GM23338 (cell line): ENCODE measurements around the gene NR1H3. TPM values are rescaled to one million over a fixed set of nuclear protein-coding genes. Genes with fewer than 3 reads are reported as not detected.

ENCODE experiments used
- ATAC-seq: fragments of 200-7000 bp; cut with Tn5 transposase; 3 replicates; pipeline ENCODE4 v1.9.1; 2020
- DNase-seq: peaks from one replicate; pipeline ENCODE4 v3.0.0-alpha.2; 2015; ENCODE audit warnings: low spot score
- H2AFZ ChIP-seq: fragments of 200-600 bp; sonication (generic); 2 replicates; pipeline ENCODE4 v1.8.0; 2016; ENCODE audit warnings: antibody characterized with exemption, mild to moderate bottlenecking, moderate library complexity
- H3F3A ChIP-seq: fragments of 200-600 bp; sonication (generic); replicated peaks from 2 replicates; pipeline ENCODE4 v1.8.0; 2017; ENCODE audit warnings: antibody characterized with exemption, mixed run types, low read depth
- H3K27ac ChIP-seq: fragments of 200-600 bp; sonication (generic); 2 replicates; pipeline ENCODE4 v1.6.1; 2016; ENCODE audit warnings: low read depth
- H3K27me3 ChIP-seq: fragments of 200-600 bp; sonication (generic); 2 replicates; pipeline ENCODE4 v1.8.0; 2016; ENCODE audit warnings: mild to moderate bottlenecking, mixed run types, moderate library complexity; ENCODE audit not compliant: insufficient read depth
- H3K36me3 ChIP-seq: fragments of 200-600 bp; sonication (generic); 2 replicates; pipeline ENCODE4 v1.8.0; 2016; ENCODE audit warnings: mild to moderate bottlenecking; ENCODE audit not compliant: insufficient read depth
- H3K4me1 ChIP-seq: fragments of 200-600 bp; sonication (generic); 2 replicates; pipeline ENCODE4 v1.8.0; 2016; ENCODE audit warnings: mild to moderate bottlenecking, moderate library complexity; ENCODE audit not compliant: insufficient read depth
- H3K4me2 ChIP-seq: fragments of 200-600 bp; sonication (generic); 2 replicates; pipeline ENCODE4 v1.7.1; 2017; ENCODE audit warnings: mixed run types
- H3K4me3 ChIP-seq: fragments of 200-600 bp; sonication (generic); 2 replicates; pipeline ENCODE4 v1.6.1; 2016; ENCODE audit warnings: mixed run types
- H3K79me2 ChIP-seq: fragments of 200-600 bp; sonication (generic); replicated peaks from 2 replicates; pipeline ENCODE4 v1.8.0; 2017; ENCODE audit warnings: mild to moderate bottlenecking; ENCODE audit not compliant: insufficient read depth
- H3K9me2 ChIP-seq: fragments of 200-600 bp; sonication (generic); 2 replicates; pipeline ENCODE4 v1.8.0; 2017; ENCODE audit not compliant: insufficient read depth
- H4K20me1 ChIP-seq: fragments of 200-600 bp; sonication (generic); replicated peaks from 2 replicates; pipeline ENCODE4 v1.8.0; 2017; ENCODE audit warnings: mild to moderate bottlenecking; ENCODE audit not compliant: insufficient read depth
- H3K27ac Mint-ChIP-seq: 2 replicates; pipeline ENCODE4 v1.8.0; 2020; ENCODE audit warnings: inconsistent platforms, mild to moderate bottlenecking, moderate library complexity, mixed read lengths
- H3K27me3 Mint-ChIP-seq: 3 replicates; pipeline ENCODE4 v1.8.0; 2022; ENCODE audit warnings: low read depth, mild to moderate bottlenecking, moderate library complexity, mixed read lengths, inconsistent platforms; ENCODE audit not compliant: insufficient read depth, poor library complexity
- H3K36me3 Mint-ChIP-seq: 3 replicates; pipeline ENCODE4 v1.8.0; 2021; ENCODE audit warnings: low read depth, mild to moderate bottlenecking, inconsistent platforms, moderate library complexity, mixed read lengths
- H3K4me1 Mint-ChIP-seq: 3 replicates; pipeline ENCODE4 v1.8.0; 2020; ENCODE audit warnings: mild to moderate bottlenecking, inconsistent platforms, mixed read lengths
- H3K4me3 Mint-ChIP-seq: 3 replicates; pipeline ENCODE4 v1.8.0; 2021; ENCODE audit warnings: moderate library complexity, mild to moderate bottlenecking, inconsistent platforms, mixed read lengths
- H3K9me3 Mint-ChIP-seq: 3 replicates; pipeline ENCODE4 v1.8.0; 2020; ENCODE audit warnings: moderate library complexity, mild to moderate bottlenecking, inconsistent platforms, mixed read lengths
- CREB1 ChIP-seq: fragments of 250-450 bp; sonication (Bioruptor Pico); IDR thresholded peaks from 2 replicates; pipeline ENCODE4 v1.5.0; 2020; ENCODE audit warnings: low read depth, mild to moderate bottlenecking, moderate library complexity
- EZH2 ChIP-seq: fragments of 200-600 bp; sonication (generic); IDR thresholded peaks from one replicate; pipeline ENCODE4 v1.8.0; 2017; ENCODE audit warnings: antibody characterized with exemption, mild to moderate bottlenecking, low read depth; ENCODE audit not compliant: unreplicated experiment
- EZH2phosphoT487 ChIP-seq: fragments of 200-600 bp; sonication (generic); IDR thresholded peaks from one replicate; pipeline ENCODE4 v1.8.1; 2018; ENCODE audit warnings: antibody characterized with exemption; ENCODE audit not compliant: unreplicated experiment
- POLR2AphosphoS5 ChIP-seq: IDR thresholded peaks from 2 replicates; pipeline ENCODE4 v1.6.1; 2016; ENCODE audit warnings: antibody characterized with exemption, low read depth
- ZNF331 ChIP-seq: fragments of 250-450 bp; sonication (Bioruptor Pico); IDR thresholded peaks from 2 replicates; pipeline ENCODE4 v1.5.0; 2020; ENCODE audit warnings: low read depth, mild to moderate bottlenecking, moderate library complexity
- polyA plus RNA-seq: library from polyadenylated mRNA; unstranded; fragments of >200 nt; fragmentation: Nextera tagmentation; extraction: Ambion mirVana; gene quantifications from 2 replicates; pipeline ENCODE4 v1.2.1, GENCODE V29; 2016
- total RNA-seq: library from RNA; depleted of rRNA; stranded (reverse); fragments of >200 nt; shearing (Covaris generic); gene quantifications from 2 replicates; pipeline ENCODE4 v1.2.3, GENCODE V29; 2014
- TF ChIP-seq, protein P1 (sequence below): IDR thresholded peaks from one replicate; pipeline ENCODE4 v1.6.1; 2018; ENCODE audit warnings: antibody characterized with exemption; ENCODE audit not compliant: unreplicated experiment
- TF ChIP-seq, protein P2 (sequence below): fragments of 250-450 bp; sonication (Bioruptor Pico); IDR thresholded peaks from 2 replicates; pipeline ENCODE4 v1.5.0; 2020; ENCODE audit warnings: mild to moderate bottlenecking, moderate library complexity

NR1H3 gene
- total and polyA plus RNA-seq, 2 experiments from 2014 or later = 16.5 to 23.7 TPM

DNA sequence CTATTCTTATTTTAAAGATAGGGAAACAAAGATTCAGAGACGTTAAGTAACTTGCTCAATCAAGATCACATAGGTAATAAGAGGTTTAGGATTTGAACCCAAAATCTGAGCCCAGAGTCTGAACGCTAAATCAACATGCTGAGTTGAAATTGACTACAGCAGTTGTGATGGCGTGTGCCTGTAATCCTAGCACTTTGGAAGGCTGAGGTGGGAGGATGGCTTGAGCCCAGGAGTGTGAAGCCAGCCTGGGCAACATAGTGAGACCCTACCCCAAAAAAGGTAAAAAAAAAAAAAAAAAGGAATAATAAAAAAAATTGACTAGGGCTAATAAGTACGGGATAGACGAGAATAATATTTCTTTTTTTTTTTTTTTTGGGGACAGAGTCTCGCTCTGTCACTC, 1.4 kb upstream of the NR1H3 start:
- H3K9me2 ChIP-seq = no peaks in the 10 kb centered on the region
- H4K20me1 ChIP-seq = no peaks in the 10 kb centered on the region

More for the DNA sequence above, 1.4 kb upstream of the NR1H3 start:
- H3K4me1 ChIP-seq = peaks cover 33% of the 10 kb centered on the region
- Mint-ChIP-seq H3K4me1 (peaks cover 33% of the 10 kb centered on the region), H3K9me3 (no peaks in the 10 kb centered on the region), H3K27me3 (peaks cover 2% of the 10 kb centered on the region), H3K36me3 (no peaks in the 10 kb centered on the region), H3K27ac (no peak overlapping the region; the same call in 1 of the 2 replicates), H3K4me3 (no peak overlapping the region; the same call in 2 of the 3 replicates)
- H3K36me3 ChIP-seq = no peaks in the 10 kb centered on the region
- H3K4me3 ChIP-seq = no peak overlapping the region
- H3K27me3 ChIP-seq = no peaks in the 10 kb centered on the region
- H3F3A ChIP-seq = peaks cover 13% of the 10 kb centered on the region
- ATAC-seq = no peak
- no peak overlapping the region for H3K27ac ChIP-seq
- TF ChIP-seq POLR2AphosphoS5 (no peak), CREB1 (CRISPR knock-in tag) (no peak), ZNF331 (CRISPR knock-in tag) (no peak), EZH2phosphoT487 (no peak), EZH2 (no peak)
- TF ChIP-seq, protein P1, sequence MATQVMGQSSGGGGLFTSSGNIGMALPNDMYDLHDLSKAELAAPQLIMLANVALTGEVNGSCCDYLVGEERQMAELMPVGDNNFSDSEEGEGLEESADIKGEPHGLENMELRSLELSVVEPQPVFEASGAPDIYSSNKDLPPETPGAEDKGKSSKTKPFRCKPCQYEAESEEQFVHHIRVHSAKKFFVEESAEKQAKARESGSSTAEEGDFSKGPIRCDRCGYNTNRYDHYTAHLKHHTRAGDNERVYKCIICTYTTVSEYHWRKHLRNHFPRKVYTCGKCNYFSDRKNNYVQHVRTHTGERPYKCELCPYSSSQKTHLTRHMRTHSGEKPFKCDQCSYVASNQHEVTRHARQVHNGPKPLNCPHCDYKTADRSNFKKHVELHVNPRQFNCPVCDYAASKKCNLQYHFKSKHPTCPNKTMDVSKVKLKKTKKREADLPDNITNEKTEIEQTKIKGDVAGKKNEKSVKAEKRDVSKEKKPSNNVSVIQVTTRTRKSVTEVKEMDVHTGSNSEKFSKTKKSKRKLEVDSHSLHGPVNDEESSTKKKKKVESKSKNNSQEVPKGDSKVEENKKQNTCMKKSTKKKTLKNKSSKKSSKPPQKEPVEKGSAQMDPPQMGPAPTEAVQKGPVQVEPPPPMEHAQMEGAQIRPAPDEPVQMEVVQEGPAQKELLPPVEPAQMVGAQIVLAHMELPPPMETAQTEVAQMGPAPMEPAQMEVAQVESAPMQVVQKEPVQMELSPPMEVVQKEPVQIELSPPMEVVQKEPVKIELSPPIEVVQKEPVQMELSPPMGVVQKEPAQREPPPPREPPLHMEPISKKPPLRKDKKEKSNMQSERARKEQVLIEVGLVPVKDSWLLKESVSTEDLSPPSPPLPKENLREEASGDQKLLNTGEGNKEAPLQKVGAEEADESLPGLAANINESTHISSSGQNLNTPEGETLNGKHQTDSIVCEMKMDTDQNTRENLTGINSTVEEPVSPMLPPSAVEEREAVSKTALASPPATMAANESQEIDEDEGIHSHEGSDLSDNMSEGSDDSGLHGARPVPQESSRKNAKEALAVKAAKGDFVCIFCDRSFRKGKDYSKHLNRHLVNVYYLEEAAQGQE = no peak
- TF ChIP-seq, protein P2, sequence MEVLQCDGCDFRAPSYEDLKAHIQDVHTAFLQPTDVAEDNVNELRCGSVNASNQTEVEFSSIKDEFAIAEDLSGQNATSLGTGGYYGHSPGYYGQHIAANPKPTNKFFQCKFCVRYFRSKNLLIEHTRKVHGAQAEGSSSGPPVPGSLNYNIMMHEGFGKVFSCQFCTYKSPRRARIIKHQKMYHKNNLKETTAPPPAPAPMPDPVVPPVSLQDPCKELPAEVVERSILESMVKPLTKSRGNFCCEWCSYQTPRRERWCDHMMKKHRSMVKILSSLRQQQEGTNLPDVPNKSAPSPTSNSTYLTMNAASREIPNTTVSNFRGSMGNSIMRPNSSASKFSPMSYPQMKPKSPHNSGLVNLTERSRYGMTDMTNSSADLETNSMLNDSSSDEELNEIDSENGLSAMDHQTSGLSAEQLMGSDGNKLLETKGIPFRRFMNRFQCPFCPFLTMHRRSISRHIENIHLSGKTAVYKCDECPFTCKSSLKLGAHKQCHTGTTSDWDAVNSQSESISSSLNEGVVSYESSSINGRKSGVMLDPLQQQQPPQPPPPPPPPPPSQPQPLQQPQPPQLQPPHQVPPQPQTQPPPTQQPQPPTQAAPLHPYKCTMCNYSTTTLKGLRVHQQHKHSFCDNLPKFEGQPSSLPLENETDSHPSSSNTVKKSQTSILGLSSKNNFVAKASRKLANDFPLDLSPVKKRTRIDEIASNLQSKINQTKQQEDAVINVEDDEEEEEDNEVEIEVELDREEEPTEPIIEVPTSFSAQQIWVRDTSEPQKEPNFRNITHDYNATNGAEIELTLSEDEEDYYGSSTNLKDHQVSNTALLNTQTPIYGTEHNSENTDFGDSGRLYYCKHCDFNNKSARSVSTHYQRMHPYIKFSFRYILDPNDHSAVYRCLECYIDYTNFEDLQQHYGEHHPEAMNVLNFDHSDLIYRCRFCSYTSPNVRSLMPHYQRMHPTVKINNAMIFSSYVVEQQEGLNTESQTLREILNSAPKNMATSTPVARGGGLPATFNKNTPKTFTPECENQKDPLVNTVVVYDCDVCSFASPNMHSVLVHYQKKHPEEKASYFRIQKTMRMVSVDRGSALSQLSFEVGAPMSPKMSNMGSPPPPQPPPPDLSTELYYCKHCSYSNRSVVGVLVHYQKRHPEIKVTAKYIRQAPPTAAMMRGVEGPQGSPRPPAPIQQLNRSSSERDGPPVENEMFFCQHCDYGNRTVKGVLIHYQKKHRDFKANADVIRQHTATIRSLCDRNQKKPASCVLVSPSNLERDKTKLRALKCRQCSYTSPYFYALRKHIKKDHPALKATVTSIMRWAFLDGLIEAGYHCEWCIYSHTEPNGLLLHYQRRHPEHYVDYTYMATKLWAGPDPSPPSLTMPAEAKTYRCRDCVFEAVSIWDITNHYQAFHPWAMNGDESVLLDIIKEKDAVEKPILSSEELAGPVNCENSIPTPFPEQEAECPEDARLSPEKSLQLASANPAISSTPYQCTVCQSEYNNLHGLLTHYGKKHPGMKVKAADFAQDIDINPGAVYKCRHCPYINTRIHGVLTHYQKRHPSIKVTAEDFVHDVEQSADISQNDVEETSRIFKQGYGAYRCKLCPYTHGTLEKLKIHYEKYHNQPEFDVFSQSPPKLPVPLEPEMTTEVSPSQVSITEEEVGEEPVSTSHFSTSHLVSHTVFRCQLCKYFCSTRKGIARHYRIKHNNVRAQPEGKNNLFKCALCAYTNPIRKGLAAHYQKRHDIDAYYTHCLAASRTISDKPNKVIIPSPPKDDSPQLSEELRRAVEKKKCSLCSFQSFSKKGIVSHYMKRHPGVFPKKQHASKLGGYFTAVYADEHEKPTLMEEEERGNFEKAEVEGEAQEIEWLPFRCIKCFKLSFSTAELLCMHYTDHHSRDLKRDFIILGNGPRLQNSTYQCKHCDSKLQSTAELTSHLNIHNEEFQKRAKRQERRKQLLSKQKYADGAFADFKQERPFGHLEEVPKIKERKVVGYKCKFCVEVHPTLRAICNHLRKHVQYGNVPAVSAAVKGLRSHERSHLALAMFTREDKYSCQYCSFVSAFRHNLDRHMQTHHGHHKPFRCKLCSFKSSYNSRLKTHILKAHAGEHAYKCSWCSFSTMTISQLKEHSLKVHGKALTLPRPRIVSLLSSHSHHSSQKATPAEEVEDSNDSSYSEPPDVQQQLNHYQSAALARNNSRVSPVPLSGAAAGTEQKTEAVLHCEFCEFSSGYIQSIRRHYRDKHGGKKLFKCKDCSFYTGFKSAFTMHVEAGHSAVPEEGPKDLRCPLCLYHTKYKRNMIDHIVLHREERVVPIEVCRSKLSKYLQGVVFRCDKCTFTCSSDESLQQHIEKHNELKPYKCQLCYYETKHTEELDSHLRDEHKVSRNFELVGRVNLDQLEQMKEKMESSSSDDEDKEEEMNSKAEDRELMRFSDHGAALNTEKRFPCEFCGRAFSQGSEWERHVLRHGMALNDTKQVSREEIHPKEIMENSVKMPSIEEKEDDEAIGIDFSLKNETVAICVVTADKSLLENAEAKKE (CRISPR knock-in tag) = no peak
- H3K4me2 ChIP-seq = no peak overlapping the region
- no peak overlapping the region for H2AFZ ChIP-seq
- no peaks in the 10 kb centered on the region for H3K79me2 ChIP-seq
- no peak for DNase-seq
